Gastroesophageal sphincter (tissue), 4 donors: ENCODE results near the gene WASF1. TPM values are rescaled to one million over a fixed set of nuclear protein-coding genes. Genes with fewer than 3 reads are reported as not detected.

ENCODE experiments used
- ATAC-seq: fragments of 150-250 bp; one replicate; pipeline ENCODE4 v1.9.1; 2016; ENCODE audit warnings: mild to moderate bottlenecking, moderate library complexity
- H3K27ac ChIP-seq, 4 donors: fragments of 200-600 bp; sonication (generic) in 3 of 4; 1 replicate in 3 of 4; 2 replicates in 1 of 4; pipeline ENCODE4 v1.5.1; 2016 to 2019
- H3K27me3 ChIP-seq: fragments of 200-600 bp; sonication (generic); one replicate; pipeline ENCODE4 v1.5.1; 2019
- H3K36me3 ChIP-seq, 2 donors: fragments of 200-600 bp; sonication (generic); one replicate each; pipeline ENCODE4 v1.5.1; 2019; ENCODE audit warnings: control low read depth in 1 of 2
- H3K4me1 ChIP-seq, 3 donors: fragments of 200-600 bp; sonication (generic); 1 replicate in 2 of 3; 2 replicates in 1 of 3; pipeline ENCODE4 v1.5.1; 2016 to 2019; ENCODE audit warnings: control low read depth in 2 of 3
- H3K4me3 ChIP-seq, 2 donors: fragments of 200-600 bp; sonication (generic); one replicate each; pipeline ENCODE4 v1.5.1; 2019; ENCODE audit warnings: mild to moderate bottlenecking in 1 of 2, moderate library complexity in 1 of 2
- H3K9me3 ChIP-seq, 3 donors: fragments of 200-600 bp; sonication (generic); one replicate each; pipeline ENCODE4 v1.5.1; 2017 to 2019; ENCODE audit warnings: control low read depth in 2 of 3
- EP300 ChIP-seq: sonication (generic); formaldehyde crosslinking; IDR thresholded peaks from one replicate; pipeline ENCODE4 v1.6.1; 2017; ENCODE audit warnings: antibody characterized with exemption, mild to moderate bottlenecking
- POLR2A ChIP-seq, 2 donors: fragments of 450-650 bp; IDR thresholded peaks; one replicate each; pipeline ENCODE4 v1.6.1; 2017; ENCODE audit warnings: antibody characterized with exemption in 2 of 2, mild to moderate bottlenecking in 2 of 2, moderate library complexity in 1 of 2
- POLR2AphosphoS5 ChIP-seq: sonication (generic); formaldehyde crosslinking; IDR thresholded peaks from one replicate; pipeline ENCODE4 v1.6.1; 2017; ENCODE audit warnings: antibody characterized with exemption
- WGBS, 2 donors: methylation state at CpG; one replicate each; pipeline ENCODE4 v1.1.5; 2018; ENCODE audit warnings: low coverage in 1 of 2; 5-methylcytosine and 5-hydroxymethylcytosine counted together
- total RNA-seq, 4 donors: library from RNA; depleted of rRNA; stranded (reverse); fragments of >200 nt; gene quantifications; one replicate each; pipeline ENCODE4 v1.1.0, GENCODE V29; 2016
- TF ChIP-seq, protein P1 (sequence below), 4 experiments: fragments of 200-600 bp in 2 of 4; fragments of 450-650 bp in 2 of 4; sonication (generic) in 1 of 4; IDR thresholded peaks; one replicate each; pipeline ENCODE4 v1.5.1; 2017 to 2019; ENCODE audit warnings: antibody characterized with exemption in 4 of 4, mild to moderate bottlenecking in 2 of 4, moderate library complexity in 2 of 4

The WASF1 gene
- total RNA-seq, 4 donors from 2014 or later: 11.8 to 27.7 (median 24.5) TPM

DNA sequence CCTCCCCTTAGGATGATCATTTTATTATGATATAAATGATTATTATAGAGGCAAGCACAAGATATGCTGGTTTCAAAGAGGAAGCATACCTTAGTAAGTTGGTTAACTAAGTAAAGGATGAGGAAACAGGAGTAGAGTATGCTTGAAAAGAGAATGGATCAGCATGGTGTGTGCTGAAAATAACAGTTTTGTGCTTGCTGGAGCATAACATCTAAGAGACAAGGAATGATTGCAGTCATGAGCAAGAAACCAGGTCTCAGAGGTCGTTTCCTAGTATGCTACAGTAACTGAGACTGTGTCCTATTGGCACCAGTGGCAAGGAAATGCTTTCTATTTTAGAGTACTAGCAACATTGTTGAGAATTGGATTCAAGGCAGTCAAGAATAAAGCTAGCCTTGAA lies 34.9 kb upstream of the WASF1 start:
- no peak for ATAC-seq
- TF ChIP-seq POLR2AphosphoS5: no peak
- TF ChIP-seq, protein P1, sequence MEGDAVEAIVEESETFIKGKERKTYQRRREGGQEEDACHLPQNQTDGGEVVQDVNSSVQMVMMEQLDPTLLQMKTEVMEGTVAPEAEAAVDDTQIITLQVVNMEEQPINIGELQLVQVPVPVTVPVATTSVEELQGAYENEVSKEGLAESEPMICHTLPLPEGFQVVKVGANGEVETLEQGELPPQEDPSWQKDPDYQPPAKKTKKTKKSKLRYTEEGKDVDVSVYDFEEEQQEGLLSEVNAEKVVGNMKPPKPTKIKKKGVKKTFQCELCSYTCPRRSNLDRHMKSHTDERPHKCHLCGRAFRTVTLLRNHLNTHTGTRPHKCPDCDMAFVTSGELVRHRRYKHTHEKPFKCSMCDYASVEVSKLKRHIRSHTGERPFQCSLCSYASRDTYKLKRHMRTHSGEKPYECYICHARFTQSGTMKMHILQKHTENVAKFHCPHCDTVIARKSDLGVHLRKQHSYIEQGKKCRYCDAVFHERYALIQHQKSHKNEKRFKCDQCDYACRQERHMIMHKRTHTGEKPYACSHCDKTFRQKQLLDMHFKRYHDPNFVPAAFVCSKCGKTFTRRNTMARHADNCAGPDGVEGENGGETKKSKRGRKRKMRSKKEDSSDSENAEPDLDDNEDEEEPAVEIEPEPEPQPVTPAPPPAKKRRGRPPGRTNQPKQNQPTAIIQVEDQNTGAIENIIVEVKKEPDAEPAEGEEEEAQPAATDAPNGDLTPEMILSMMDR (IDR thresholded peaks at IDR 0.05): no peak
- TF ChIP-seq EP300: no peak
- no peak for TF ChIP-seq POLR2A (IDR thresholded peaks at IDR 0.05)
- Histone ChIP-seq H3K9me3 (no peaks in the 10 kb centered on the region), H3K4me1 (no peaks in the 10 kb centered on the region), H3K27ac (no peak overlapping the region), H3K4me3 (no peak overlapping the region), H3K36me3 (peaks cover 5 to 90% of the 10 kb centered on the region in 2 donors), H3K27me3 (no peaks in the 10 kb centered on the region)
- 50 to 67% methylated on average over 1 of the region's 1 CpG for WGBS, 2 donors

- no peaks in the 10 kb centered on the region for H3K9me3 ChIP-seq
- no peaks in the 10 kb centered on the region for H3K4me1 ChIP-seq
- peaks cover 5 to 81% of the 10 kb centered on the region in 2 donors for H3K36me3 ChIP-seq
- H3K27ac ChIP-seq: no peak overlapping the region
- ATAC-seq: no peak
- no peak overlapping the region for H3K4me3 ChIP-seq
- TF ChIP-seq POLR2A (IDR thresholded peaks at IDR 0.05) (no peak), EP300 (no peak)
- TF ChIP-seq, protein P1 (IDR thresholded peaks at IDR 0.05): no peak
- WGBS, 2 donors: 86 to 89% methylated on average over 1 of the region's 1 CpG
- H3K27me3 ChIP-seq: no peaks in the 10 kb centered on the region
These were observed 32.3 kb upstream of the WASF1 start for GRCh38 chr6:110211753-110212152.

GRCh38 chr6:110207652-110208051 lies 28.2 kb upstream of the WASF1 start:
- H3K4me3 ChIP-seq: no peak overlapping the region
- H3K4me1 ChIP-seq: no peaks in the 10 kb centered on the region
- H3K27me3 ChIP-seq: no peaks in the 10 kb centered on the region
- peaks cover 5 to 40% of the 10 kb centered on the region in 2 donors for H3K36me3 ChIP-seq
- no peaks in the 10 kb centered on the region for H3K9me3 ChIP-seq
- no peak for ATAC-seq
- TF ChIP-seq, protein P1 (IDR thresholded peaks at IDR 0.05): no peak
- TF ChIP-seq POLR2A (IDR thresholded peaks at IDR 0.05) (no peak), EP300 (no peak), POLR2AphosphoS5 (no peak)
- 94 to 98% methylated on average over 3 of the region's 3 CpGs for WGBS, 2 donors
- H3K27ac ChIP-seq: no peak overlapping the region

DNA sequence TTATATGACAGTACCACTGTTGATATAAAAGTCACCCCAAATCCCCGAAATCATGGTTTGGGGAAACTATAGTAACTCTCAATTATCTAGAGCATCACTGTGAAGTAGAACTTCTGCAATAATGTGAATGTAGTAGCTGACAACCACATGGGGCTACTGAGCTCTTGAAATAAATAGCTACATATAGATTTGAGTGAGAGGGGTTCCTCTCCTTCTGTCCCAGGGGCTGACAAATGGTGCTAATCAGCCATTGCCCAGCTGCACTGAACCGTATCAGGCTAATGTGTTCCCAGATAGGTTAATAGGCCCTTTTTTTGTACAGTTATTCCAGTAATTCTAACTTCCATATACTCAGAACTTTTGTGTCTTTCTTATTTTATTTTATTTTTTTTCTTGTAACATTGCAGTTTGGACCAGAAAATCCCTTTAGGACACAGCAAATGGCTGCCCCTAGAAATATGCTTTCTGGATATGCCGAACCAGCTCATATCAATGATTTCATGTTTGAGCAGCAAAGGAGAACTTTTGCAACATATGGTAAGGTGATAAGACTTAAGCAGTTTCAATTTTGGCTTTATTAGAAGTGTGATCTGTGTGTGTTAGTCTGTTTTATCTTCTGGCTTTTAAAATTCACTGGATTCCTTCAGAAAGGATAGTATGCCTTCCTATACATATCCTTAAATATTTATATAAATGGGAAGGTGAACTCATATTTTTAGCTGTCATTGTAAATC lies 21.8 kb upstream of the WASF1 start:
- Histone ChIP-seq H3K27me3 (no peaks in the 10 kb centered on the region), H3K4me3 (no peak overlapping the region), H3K9me3 (no peaks in the 10 kb centered on the region), H3K27ac (no peak overlapping the region), H3K4me1 (peaks cover 0 to 13% (median 0%) of the 10 kb centered on the region in 3 donors), H3K36me3 (no peaks in the 10 kb centered on the region)
- no peak for ATAC-seq
- WGBS, 2 donors: 90 to 100% methylated on average over 3 of the region's 3 CpGs
- TF ChIP-seq POLR2A (IDR thresholded peaks at IDR 0.05) (no peak), EP300 (no peak), POLR2AphosphoS5 (no peak)
- TF ChIP-seq, protein P1 (IDR thresholded peaks at IDR 0.05): no peak

- ATAC-seq: no peak
- WGBS, 2 donors: 96 to 100% methylated on average over 3 of the region's 3 CpGs
These were observed 19.1 kb upstream of the WASF1 start for GRCh38 chr6:110198561-110198960.

More at GRCh38 chr6:110198561-110198960, 19.1 kb upstream of the WASF1 start:
- peaks cover 0 to 13% (median 0%) of the 10 kb centered on the region in 3 donors for H3K4me1 ChIP-seq
- peaks cover 0 to 14% of the 10 kb centered on the region in 2 donors for H3K36me3 ChIP-seq
- H3K9me3 ChIP-seq: no peaks in the 10 kb centered on the region
- TF ChIP-seq EP300 (no peak), POLR2A (IDR thresholded peaks at IDR 0.05) (no peak), POLR2AphosphoS5 (no peak)
- TF ChIP-seq, protein P1 (IDR thresholded peaks at IDR 0.05): no peak
- no peak overlapping the region for H3K27ac ChIP-seq
- no peaks in the 10 kb centered on the region for H3K27me3 ChIP-seq
- H3K4me3 ChIP-seq: no peak overlapping the region
